ENCODE data around the gene PUSL1. TPM values are rescaled to one million over a fixed set of nuclear protein-coding genes. Genes with fewer than 3 reads are reported as not detected.

PUSL1 gene
- total and polyA plus RNA-seq, 2 donors (not counting 1 experiment from before 2014, with no cell fraction given): 15.7 to 25.8 TPM

- ChIA-PET POLR2A (no interaction called here), CTCF (interaction anchor here (0.7 to 1.0 kb wide), 2 partner anchors 173 to 262 kb away, joined by 3 read pairs; no protein-coding TSS in a partner anchor)
- 96% methylated on average over 55 of the region's 58 CpGs for WGBS (ENCODE audit: insufficient coverage)
- H3K27ac Mint-ChIP-seq: no peak overlapping the region
- no peaks in the 10 kb centered on the region for H3K79me2 ChIP-seq (ENCODE audit: control insufficient read depth, insufficient read depth, low read length)
- H2AFZ ChIP-seq (ENCODE audit: insufficient read depth, low read depth, low read length, poor library complexity, severe bottlenecking): no peak overlapping the region
- H3K36me3 ChIP-seq (replicated peaks in 1 of 2; ENCODE audit: control extremely low read depth in 1 of 2, control insufficient read depth in 1 of 2, extremely low read depth in 1 of 2, insufficient read depth in 2 of 2, low read length in 1 of 2): no peaks in the 10 kb centered on the region
- no peak overlapping the region for H3K4me2 ChIP-seq (replicated peaks; ENCODE audit: low read depth, low read length, poor library complexity, severe bottlenecking)
- TF ChIP-seq EZH2 (IDR thresholded peaks at IDR 0.05; ENCODE audit: borderline replicate concordance, insufficient read depth, low read depth, low read length, poor library complexity, severe bottlenecking) (no peak), CTCF (IDR thresholded peaks at IDR 0.05) (no peak)
- no peak overlapping the region for H3K27ac ChIP-seq (ENCODE audit: low read length in 2 of 2)
- intact Hi-C loops (cut with micrococcal nuclease): no loop called here
- H3K4me1 ChIP-seq (ENCODE audit: control insufficient read depth in 2 of 2, insufficient read depth in 2 of 2, low read length in 2 of 2): peaks cover 0 to 16% of the 10 kb centered on the region in 2 donors
- no peak overlapping the region for H3K4me3 Mint-ChIP-seq
- H3K9me3 Mint-ChIP-seq (ENCODE audit: insufficient read depth): no peaks in the 10 kb centered on the region
- DNase-seq (no peak), ATAC-seq (ENCODE audit: low read depth) (no peak)
- peaks cover 11% of the 10 kb centered on the region for H3K4me1 Mint-ChIP-seq
- H3K9me3 ChIP-seq (ENCODE audit: control extremely low read depth in 1 of 3, control insufficient read depth in 2 of 3, insufficient read depth in 1 of 3, low read length in 2 of 3): no peaks in the 10 kb centered on the region
- H3K27me3 ChIP-seq (replicated peaks in 1 of 4; ENCODE audit: control extremely low read depth in 1 of 4, control insufficient read depth in 3 of 4, insufficient read depth in 4 of 4, low read length in 3 of 4): no peaks in the 10 kb centered on the region
- H4K20me1 ChIP-seq (ENCODE audit: control insufficient read depth, insufficient read depth, low read length, poor library complexity, severe bottlenecking): no peaks in the 10 kb centered on the region
- no peaks in the 10 kb centered on the region for H3K27me3 Mint-ChIP-seq
- no peak overlapping the region for H3K4me3 ChIP-seq (ENCODE audit: control extremely low read depth in 1 of 5, extremely low read depth in 1 of 5, insufficient read depth in 1 of 5, low read depth in 2 of 5, low read length in 4 of 5)
- H3K9ac ChIP-seq (ENCODE audit: low read length): no peak overlapping the region
Observed at GRCh38 chr1:1294250-1294890, 14.0 kb upstream of the PUSL1 start.

GRCh38 chr1:1295154-1295923 is 13.1 kb upstream of the PUSL1 start:
- H3K4me2 ChIP-seq (replicated peaks; ENCODE audit: low read depth, low read length, poor library complexity, severe bottlenecking): no peak overlapping the region
- no peaks in the 10 kb centered on the region for H3K9me3 ChIP-seq (ENCODE audit: control extremely low read depth in 1 of 3, control insufficient read depth in 2 of 3, insufficient read depth in 1 of 3, low read length in 2 of 3)
- H3K4me1 ChIP-seq (ENCODE audit: control insufficient read depth in 2 of 2, insufficient read depth in 2 of 2, low read length in 2 of 2): peaks cover 0 to 14% of the 10 kb centered on the region in 2 donors
- Mint-ChIP-seq H3K4me3 (no peak overlapping the region), H3K27ac (no peak overlapping the region), H3K4me1 (peaks cover 8% of the 10 kb centered on the region), H3K27me3 (no peaks in the 10 kb centered on the region), H3K9me3 (ENCODE audit: insufficient read depth) (no peaks in the 10 kb centered on the region)
- no peaks in the 10 kb centered on the region for H3K79me2 ChIP-seq (ENCODE audit: control insufficient read depth, insufficient read depth, low read length)
- ATAC-seq (ENCODE audit: low read depth) (no peak), DNase-seq (no peak)
- no peak overlapping the region for H3K27ac ChIP-seq (ENCODE audit: low read length in 2 of 2)
- no peak overlapping the region for H3K9ac ChIP-seq (ENCODE audit: low read length)
- 97% methylated on average over 35 of the region's 35 CpGs for WGBS (ENCODE audit: insufficient coverage)
- H3K4me3 ChIP-seq (ENCODE audit: control extremely low read depth in 1 of 5, extremely low read depth in 1 of 5, insufficient read depth in 1 of 5, low read depth in 2 of 5, low read length in 4 of 5): no peak overlapping the region
- TF ChIP-seq CTCF (IDR thresholded peaks at IDR 0.05): no peak
- no peak for TF ChIP-seq EZH2 (IDR thresholded peaks at IDR 0.05; ENCODE audit: borderline replicate concordance, insufficient read depth, low read depth, low read length, poor library complexity, severe bottlenecking)
- H3K36me3 ChIP-seq (replicated peaks in 1 of 2; ENCODE audit: control extremely low read depth in 1 of 2, control insufficient read depth in 1 of 2, extremely low read depth in 1 of 2, insufficient read depth in 2 of 2, low read length in 1 of 2): no peaks in the 10 kb centered on the region
- intact Hi-C loops (cut with micrococcal nuclease): no loop called here
- ChIA-PET POLR2A (no interaction called here), CTCF (interaction anchor here (0.7 to 1.5 kb wide), 3 partner anchors 10 to 263 kb away, joined by 3 to 4 read pairs (median 3); no protein-coding TSS in a partner anchor)
- H3K27me3 ChIP-seq (replicated peaks in 1 of 4; ENCODE audit: control extremely low read depth in 1 of 4, control insufficient read depth in 3 of 4, insufficient read depth in 4 of 4, low read length in 3 of 4): no peaks in the 10 kb centered on the region
- H4K20me1 ChIP-seq (ENCODE audit: control insufficient read depth, insufficient read depth, low read length, poor library complexity, severe bottlenecking): peaks cover 6% of the 10 kb centered on the region
- no peak overlapping the region for H2AFZ ChIP-seq (ENCODE audit: insufficient read depth, low read depth, low read length, poor library complexity, severe bottlenecking)

Measured in B cell (primary cell).